GM10266 (cell line): Measurements from ENCODE around the gene SPPL2B.
"Not testable (repeated sequence)": the region's sequence is repeated elsewhere in the genome, so short reads cannot be mapped to it uniquely, and the experiment has no call there.

Experiments
- DNase-seq: peaks from one replicate; pipeline ENCODE4 v3.0.0; 2012; ENCODE audit errors: extremely low spot score
- CTCF ChIP-seq: IDR thresholded peaks from 2 replicates; pipeline ENCODE4 v1.5.1; 2012; ENCODE audit warnings: mild to moderate bottlenecking, low read depth; ENCODE audit not compliant: control insufficient read depth, insufficient read depth; ENCODE audit errors: missing control alignments

The SPPL2B gene

GRCh38 chr19:2389594-2389993 lies 61.1 kb downstream of the SPPL2B start:
- TF ChIP-seq CTCF = no peak
- no peak for DNase-seq

GRCh38 chr19:2391118-2391725 lies 62.7 kb downstream of the SPPL2B start:
- DNase-seq = peak; percentile 78
- peak; percentile 82 for TF ChIP-seq CTCF

- no peak for DNase-seq
- TF ChIP-seq CTCF = no peak
Measured at GRCh38 chr19:2392366-2392765, 63.9 kb downstream of the SPPL2B start.

- not testable (repeated sequence) for DNase-seq
Measured at GRCh38 chr19:2392899-2393298, 64.4 kb downstream of the SPPL2B start.

GRCh38 chr19:2394054-2394441 lies 65.6 kb downstream of the SPPL2B start:
- TF ChIP-seq CTCF = no peak
- no peak for DNase-seq

- DNase-seq = peak; percentile 59
- no peak for TF ChIP-seq CTCF
Measured at GRCh38 chr19:2394442-2395292, 66.2 kb downstream of the SPPL2B start.

- DNase-seq = not testable (repeated sequence)
Measured at GRCh38 chr19:2395293-2395829, 66.9 kb downstream of the SPPL2B start.

- DNase-seq = not testable (repeated sequence)
Measured at GRCh38 chr19:2397173-2397572, 68.7 kb downstream of the SPPL2B start.
